Neural cell (in vitro differentiated cells): ENCODE results near the gene HLA-DPA1. TPM values are rescaled to one million over a fixed set of nuclear protein-coding genes. Genes with fewer than 3 reads are reported as not detected.

ENCODE experiments used
- H2AFZ ChIP-seq: fragments of 200-600, 300-800 bp; sonication (generic), shearing (Covaris generic); 2 replicates; pipeline ENCODE4 v1.6.0; 2014; ENCODE audit warnings: low read depth, mild to moderate bottlenecking, antibody characterized with exemption, low read length, moderate library complexity
- H3F3A ChIP-seq: fragments of 200-600 bp; shearing (Covaris generic); 2 replicates; pipeline ENCODE4 v1.6.1; 2016; ENCODE audit warnings: mild to moderate bottlenecking, moderate library complexity, mixed read lengths, antibody characterized with exemption, low read length; ENCODE audit not compliant: insufficient read depth, poor library complexity, severe bottlenecking
- H3K27ac ChIP-seq: fragments of 200-600, 300-800 bp; sonication (generic), shearing (Covaris generic); 2 replicates; pipeline ENCODE4 v1.5.1; 2014; ENCODE audit warnings: mild to moderate bottlenecking, low read length, moderate library complexity
- H3K27me3 ChIP-seq: fragments of 300-800, 200-600 bp; sonication (generic), shearing (Covaris generic); 2 replicates; pipeline ENCODE4 v1.6.0; 2014; ENCODE audit warnings: mild to moderate bottlenecking, low read depth, low read length, moderate library complexity; ENCODE audit not compliant: insufficient read depth
- H3K36me3 ChIP-seq: fragments of 300-800, 200-600 bp; sonication (generic), shearing (Covaris generic); 2 replicates; pipeline ENCODE4 v1.5.1; 2014; ENCODE audit warnings: mild to moderate bottlenecking, antibody characterized with exemption, low read length, moderate library complexity; ENCODE audit not compliant: insufficient read depth
- H3K4me2 ChIP-seq: fragments of 300-800, 200-600 bp; sonication (generic), shearing (Covaris generic); 2 replicates; pipeline ENCODE4 v1.6.0; 2014; ENCODE audit warnings: mild to moderate bottlenecking, low read length
- H3K4me3 ChIP-seq: fragments of 300-800, 200-600 bp; sonication (generic), shearing (Covaris generic); 2 replicates; pipeline ENCODE4 v1.5.1; 2014; ENCODE audit warnings: mild to moderate bottlenecking, low read length, moderate library complexity
- H3K79me2 ChIP-seq: fragments of 200-600 bp; shearing (Covaris generic); replicated peaks from 2 replicates; pipeline ENCODE4 v1.6.0; 2014; ENCODE audit warnings: mild to moderate bottlenecking, low read length, moderate library complexity; ENCODE audit not compliant: insufficient read depth
- H3K9ac ChIP-seq: fragments of 300-800, 200-600 bp; sonication (generic), shearing (Covaris generic); 2 replicates; pipeline ENCODE4 v1.6.1; 2016; ENCODE audit warnings: mild to moderate bottlenecking, low read length, mixed read lengths
- H3K9me2 ChIP-seq: fragments of 200-600 bp; shearing (Covaris generic); 2 replicates; pipeline ENCODE4 v1.6.1; 2016; ENCODE audit warnings: mild to moderate bottlenecking, low read length, mixed read lengths; ENCODE audit not compliant: insufficient read depth
- H3K9me3 ChIP-seq: fragments of 200-600, 300-800 bp; sonication (generic), shearing (Covaris generic); 2 replicates; pipeline ENCODE4 v1.6.1; 2016; ENCODE audit warnings: mild to moderate bottlenecking, mixed run types, low read length, moderate library complexity, mixed read lengths
- H4K20me1 ChIP-seq: fragments of 200-600 bp; shearing (Covaris generic); 2 replicates; pipeline ENCODE4 v1.6.1; 2016; ENCODE audit warnings: mild to moderate bottlenecking, mixed run types; ENCODE audit not compliant: insufficient read depth
- CTCF ChIP-seq: fragments of 450-650 bp; IDR thresholded peaks from 2 replicates; pipeline ENCODE4 v1.5.1; 2014; ENCODE audit warnings: antibody characterized with exemption, mild to moderate bottlenecking, moderate library complexity; ENCODE audit not compliant: poor library complexity, severe bottlenecking
- EP300 ChIP-seq: fragments of 450-650 bp; conservative IDR thresholded peaks from 2 replicates; pipeline ENCODE4 v1.6.1; 2014; ENCODE audit warnings: antibody characterized with exemption, mild to moderate bottlenecking, moderate library complexity; ENCODE audit not compliant: poor library complexity, severe bottlenecking
- EZH2 ChIP-seq: fragments of 200-600, 300-800 bp; shearing (Covaris generic), sonication (generic); IDR thresholded peaks from 2 replicates; pipeline ENCODE4 v1.6.1; 2014; ENCODE audit warnings: antibody characterized with exemption, low read length, borderline replicate concordance, mild to moderate bottlenecking; ENCODE audit not compliant: insufficient read depth, poor library complexity, severe bottlenecking
- MXI1 ChIP-seq: fragments of 450-650 bp; conservative IDR thresholded peaks from 2 replicates; pipeline ENCODE4 v1.6.1; 2014; ENCODE audit warnings: antibody characterized with exemption, mild to moderate bottlenecking; ENCODE audit not compliant: poor library complexity, severe bottlenecking
- POLR2AphosphoS5 ChIP-seq: IDR thresholded peaks from 2 replicates; pipeline ENCODE4 v1.6.1; 2012
- RAD21 ChIP-seq: fragments of 450-650 bp; conservative IDR thresholded peaks from 2 replicates; pipeline ENCODE4 v1.6.1; 2014; ENCODE audit warnings: antibody characterized with exemption, mild to moderate bottlenecking, moderate library complexity
- SMC3 ChIP-seq: fragments of 450-650 bp; conservative IDR thresholded peaks from 2 replicates; pipeline ENCODE4 v1.6.1; 2014; ENCODE audit warnings: antibody characterized with exemption, mild to moderate bottlenecking, moderate library complexity; ENCODE audit not compliant: poor library complexity
- TAF1 ChIP-seq: IDR thresholded peaks from 2 replicates; pipeline ENCODE4 v1.6.1; 2012; ENCODE audit warnings: low read depth
- polyA plus RNA-seq: library from polyadenylated mRNA; depleted of rRNA; stranded (reverse); fragments of >200 nt; gene quantifications from 2 replicates; pipeline ENCODE4 v1.2.3, GENCODE V29; 2014
- TF ChIP-seq, protein P1 (sequence below): IDR thresholded peaks from 2 replicates; pipeline ENCODE4 v1.6.1; 2012; ENCODE audit warnings: borderline replicate concordance

HLA-DPA1 gene
- polyA plus RNA-seq, 1 donor from 2014 or later = not detected

DNA sequence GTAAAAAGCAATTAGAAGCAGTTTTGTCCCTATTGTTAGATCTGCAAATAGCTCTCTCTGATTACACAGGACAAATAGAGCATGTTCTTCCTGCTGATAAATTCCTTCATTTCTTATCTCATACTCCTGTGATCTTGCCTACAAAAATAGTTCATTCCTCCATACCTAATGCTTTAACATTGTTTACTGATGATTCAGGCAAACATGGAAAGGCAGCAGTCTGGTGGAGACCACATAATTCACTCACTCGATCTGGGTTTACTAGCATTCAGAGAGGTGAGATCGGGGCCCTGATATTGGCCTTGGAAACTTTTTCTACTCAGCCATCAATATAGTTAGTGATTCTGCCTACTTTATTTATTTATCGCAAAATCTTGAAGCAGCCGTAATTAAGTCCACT, 20.2 kb downstream of the HLA-DPA1 start:
- H3K9me3 ChIP-seq = no peaks in the 10 kb centered on the region
- no peak for TF ChIP-seq CTCF
- no peak for TF ChIP-seq EZH2
- no peak for TF ChIP-seq SMC3
- no peak for TF ChIP-seq POLR2AphosphoS5
- TF ChIP-seq TAF1 = no peak
- no peak for TF ChIP-seq EP300
- no peak for TF ChIP-seq MXI1
- TF ChIP-seq RAD21 = no peak
- TF ChIP-seq, protein P1, sequence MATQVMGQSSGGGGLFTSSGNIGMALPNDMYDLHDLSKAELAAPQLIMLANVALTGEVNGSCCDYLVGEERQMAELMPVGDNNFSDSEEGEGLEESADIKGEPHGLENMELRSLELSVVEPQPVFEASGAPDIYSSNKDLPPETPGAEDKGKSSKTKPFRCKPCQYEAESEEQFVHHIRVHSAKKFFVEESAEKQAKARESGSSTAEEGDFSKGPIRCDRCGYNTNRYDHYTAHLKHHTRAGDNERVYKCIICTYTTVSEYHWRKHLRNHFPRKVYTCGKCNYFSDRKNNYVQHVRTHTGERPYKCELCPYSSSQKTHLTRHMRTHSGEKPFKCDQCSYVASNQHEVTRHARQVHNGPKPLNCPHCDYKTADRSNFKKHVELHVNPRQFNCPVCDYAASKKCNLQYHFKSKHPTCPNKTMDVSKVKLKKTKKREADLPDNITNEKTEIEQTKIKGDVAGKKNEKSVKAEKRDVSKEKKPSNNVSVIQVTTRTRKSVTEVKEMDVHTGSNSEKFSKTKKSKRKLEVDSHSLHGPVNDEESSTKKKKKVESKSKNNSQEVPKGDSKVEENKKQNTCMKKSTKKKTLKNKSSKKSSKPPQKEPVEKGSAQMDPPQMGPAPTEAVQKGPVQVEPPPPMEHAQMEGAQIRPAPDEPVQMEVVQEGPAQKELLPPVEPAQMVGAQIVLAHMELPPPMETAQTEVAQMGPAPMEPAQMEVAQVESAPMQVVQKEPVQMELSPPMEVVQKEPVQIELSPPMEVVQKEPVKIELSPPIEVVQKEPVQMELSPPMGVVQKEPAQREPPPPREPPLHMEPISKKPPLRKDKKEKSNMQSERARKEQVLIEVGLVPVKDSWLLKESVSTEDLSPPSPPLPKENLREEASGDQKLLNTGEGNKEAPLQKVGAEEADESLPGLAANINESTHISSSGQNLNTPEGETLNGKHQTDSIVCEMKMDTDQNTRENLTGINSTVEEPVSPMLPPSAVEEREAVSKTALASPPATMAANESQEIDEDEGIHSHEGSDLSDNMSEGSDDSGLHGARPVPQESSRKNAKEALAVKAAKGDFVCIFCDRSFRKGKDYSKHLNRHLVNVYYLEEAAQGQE = no peak

GRCh38 chr6:33052627-33053026, 20.8 kb downstream of the HLA-DPA1 start:
- Histone ChIP-seq H3K4me3 (no peak overlapping the region), H3K79me2 (no peaks in the 10 kb centered on the region), H3K9me2 (no peaks in the 10 kb centered on the region), H3K36me3 (no peaks in the 10 kb centered on the region), H3K27me3 (no peaks in the 10 kb centered on the region), H3K9me3 (no peaks in the 10 kb centered on the region), H3K4me2 (no peak overlapping the region), H3K27ac (no peak overlapping the region), H3F3A (no peaks in the 10 kb centered on the region), H2AFZ (no peak overlapping the region), H3K9ac (no peak overlapping the region), H4K20me1 (no peaks in the 10 kb centered on the region)
- TF ChIP-seq CTCF (no peak), MXI1 (no peak), POLR2AphosphoS5 (no peak), SMC3 (no peak), EZH2 (no peak), EP300 (no peak), TAF1 (no peak), RAD21 (no peak)
- TF ChIP-seq, protein P1 = no peak

More for the DNA sequence above, 20.2 kb downstream of the HLA-DPA1 start:
- no peaks in the 10 kb centered on the region for H3F3A ChIP-seq
- H2AFZ ChIP-seq = no peak overlapping the region
- H3K27me3 ChIP-seq = no peaks in the 10 kb centered on the region
- no peak overlapping the region for H3K27ac ChIP-seq
- H3K9ac ChIP-seq = no peak overlapping the region
- no peaks in the 10 kb centered on the region for H3K9me2 ChIP-seq
- H4K20me1 ChIP-seq = no peaks in the 10 kb centered on the region
- H3K79me2 ChIP-seq = no peaks in the 10 kb centered on the region
- no peaks in the 10 kb centered on the region for H3K36me3 ChIP-seq
- H3K4me3 ChIP-seq = no peak overlapping the region
- H3K4me2 ChIP-seq = no peak overlapping the region
